Calu3 (cell line): ENCODE results near the gene KIF26B. TPM values are rescaled to one million over a fixed set of nuclear protein-coding genes. Genes with fewer than 3 reads are reported as not detected.
A peak's percentile ranks its signal among the peaks of the same experiment; 100 is the strongest.

Source experiments
- BruUV-seq: library from RNA; stranded (reverse); fragments of 400-500 nt; replicated peaks from 2 replicates; lab custom pipeline; 2021; lab: Mats Ljungman, UMichigan
- CTCF ChIA-PET: fragments of 300-600 bp; sonication (Branson Sonifier 250); formaldehyde crosslinking; loops from one replicate; lab custom pipeline; 2022; ENCODE audit warnings: antibody characterized with exemption; lab: Charles Lee
- DNase-seq: peaks from one replicate; pipeline ENCODE4 v3.0.0; 2022
- H3K27ac Mint-ChIP-seq: one replicate; pipeline ENCODE4 v1.8.0; 2022; ENCODE audit warnings: mixed read lengths; ENCODE audit not compliant: unreplicated experiment
- H3K27me3 Mint-ChIP-seq: one replicate; pipeline ENCODE4 v1.8.0; 2022; ENCODE audit warnings: mixed read lengths; ENCODE audit not compliant: unreplicated experiment
- H3K36me3 Mint-ChIP-seq: one replicate; pipeline ENCODE4 v1.8.0; 2022; ENCODE audit warnings: mild to moderate bottlenecking, moderate library complexity, mixed read lengths; ENCODE audit not compliant: insufficient read depth, unreplicated experiment
- H3K4me1 Mint-ChIP-seq: one replicate; pipeline ENCODE4 v1.8.0; 2022; ENCODE audit warnings: mild to moderate bottlenecking, low read depth, mixed read lengths; ENCODE audit not compliant: unreplicated experiment
- H3K4me3 Mint-ChIP-seq: one replicate; pipeline ENCODE4 v1.8.0; 2022; ENCODE audit warnings: mild to moderate bottlenecking, low read depth, moderate library complexity, mixed read lengths; ENCODE audit not compliant: unreplicated experiment
- H3K9me3 Mint-ChIP-seq: one replicate; pipeline ENCODE4 v1.8.0; 2022; ENCODE audit warnings: low read depth, mixed read lengths; ENCODE audit not compliant: unreplicated experiment
- CTCF ChIP-seq: fragments of 200-600 bp; IDR thresholded peaks from one replicate; pipeline ENCODE4 v1.8.0; 2022; ENCODE audit warnings: antibody characterized with exemption; ENCODE audit not compliant: unreplicated experiment
- intact Hi-C: fragments of 100-400 bp; cut with micrococcal nuclease; formaldehyde crosslinking; loops from one replicate; pipeline ENCODE4 v1.10.0; 2022; ENCODE audit not compliant: unreplicated experiment
- total RNA-seq: library from RNA; stranded (reverse); gene quantifications from 2 replicates; pipeline ENCODE4 v1.2.3, GENCODE V29; 2022

The KIF26B gene
- total RNA-seq, 1 experiment from 2014 or later, result 1.1 TPM

GRCh38 chr1:245583081-245583480 is 428.3 kb downstream of the KIF26B start:
- Mint-ChIP-seq H3K27ac (no peak overlapping the region), H3K4me1 (no peaks in the 10 kb centered on the region), H3K27me3 (no peaks in the 10 kb centered on the region), H3K4me3 (no peak overlapping the region), H3K9me3 (peaks cover 2% of the 10 kb centered on the region), H3K36me3 (no peaks in the 10 kb centered on the region)
- intact Hi-C loops, result no loop called here
- no TSS peak for BruUV-seq
- CTCF ChIA-PET, result interaction anchor here (0.7 kb wide), 1 partner anchor 137 kb away, joined by 3 read pairs; no protein-coding TSS in a partner anchor
- no peak for TF ChIP-seq CTCF
- DNase-seq, result no peak

GRCh38 chr1:245583575-245584330 is 429.0 kb downstream of the KIF26B start:
- Mint-ChIP-seq H3K9me3 (peaks cover 2% of the 10 kb centered on the region), H3K27ac (no peak overlapping the region), H3K36me3 (no peaks in the 10 kb centered on the region), H3K4me1 (no peaks in the 10 kb centered on the region), H3K4me3 (no peak overlapping the region), H3K27me3 (no peaks in the 10 kb centered on the region)
- DNase-seq, result no peak
- intact Hi-C loops, result no loop called here
- no TSS peak for BruUV-seq
- CTCF ChIA-PET, result no interaction called here
- TF ChIP-seq CTCF, result no peak

DNA sequence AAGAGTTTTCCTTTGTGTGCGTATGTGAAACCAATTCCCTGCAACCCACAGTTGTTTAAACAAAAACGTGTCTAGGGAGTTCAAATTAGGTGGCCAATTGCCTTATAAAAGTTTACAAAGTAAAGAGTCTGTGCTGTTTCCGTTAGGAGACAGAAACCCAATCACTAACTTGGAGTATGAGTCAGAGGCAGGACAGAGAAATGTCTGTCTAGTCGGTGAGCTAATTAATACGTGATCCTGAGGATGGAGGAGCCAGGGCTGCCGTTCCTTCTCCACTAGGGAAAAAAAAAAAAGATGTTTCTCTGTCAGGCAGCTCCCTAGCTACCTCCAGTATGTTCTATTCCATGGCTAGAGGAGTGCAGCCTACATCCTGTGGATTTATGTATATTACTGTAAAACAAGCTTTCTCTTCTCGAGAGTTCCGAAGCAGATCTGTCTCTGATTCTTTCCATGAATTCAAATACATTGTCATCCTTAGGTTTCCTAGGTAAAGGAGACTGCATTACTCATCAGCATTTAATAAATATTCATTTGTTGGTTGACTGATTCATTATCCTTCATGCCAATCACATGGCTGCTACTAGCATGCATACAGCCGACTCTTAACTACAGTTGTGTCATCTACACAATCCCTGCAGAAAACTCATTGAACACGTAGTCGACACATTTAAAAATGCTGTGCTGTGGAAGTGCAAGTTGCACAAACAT is 430.6 kb downstream of the KIF26B start:
- intact Hi-C loops, result no loop called here
- no TSS peak for BruUV-seq
- TF ChIP-seq CTCF, result no peak
- Mint-ChIP-seq H3K4me3 (no peak overlapping the region), H3K9me3 (no peaks in the 10 kb centered on the region), H3K27me3 (no peaks in the 10 kb centered on the region), H3K4me1 (no peaks in the 10 kb centered on the region), H3K27ac (no peak overlapping the region), H3K36me3 (no peaks in the 10 kb centered on the region)
- CTCF ChIA-PET, result interaction anchor here (0.5 to 1.2 kb wide), 5 partner anchors 40 to 809 kb away, joined by 3 to 10 read pairs (median 3); no protein-coding TSS in a partner anchor
- DNase-seq, result peak; percentile 38

- CTCF ChIA-PET, result no interaction called here
- Mint-ChIP-seq H3K27ac (no peak overlapping the region), H3K9me3 (no peaks in the 10 kb centered on the region), H3K4me3 (no peak overlapping the region), H3K4me1 (no peaks in the 10 kb centered on the region), H3K36me3 (no peaks in the 10 kb centered on the region), H3K27me3 (no peaks in the 10 kb centered on the region)
- no peak for DNase-seq
- no peak for TF ChIP-seq CTCF
- no TSS peak for BruUV-seq
- intact Hi-C loops, result no loop called here
Measured at GRCh38 chr1:245587435-245588115, 432.8 kb downstream of the KIF26B start.
